HG03103 (cell line): ENCODE data around the gene FUT7.
A peak's percentile ranks its signal among the peaks of the same experiment; 100 is the strongest.

Source experiments
- ATAC-seq: cut with Tn5 transposase; IDR thresholded peaks from one replicate; pipeline ENCODE4 v1.9.1; 2021; ENCODE audit warnings: low read depth; ENCODE audit not compliant: unreplicated experiment

FUT7 gene, protein sequence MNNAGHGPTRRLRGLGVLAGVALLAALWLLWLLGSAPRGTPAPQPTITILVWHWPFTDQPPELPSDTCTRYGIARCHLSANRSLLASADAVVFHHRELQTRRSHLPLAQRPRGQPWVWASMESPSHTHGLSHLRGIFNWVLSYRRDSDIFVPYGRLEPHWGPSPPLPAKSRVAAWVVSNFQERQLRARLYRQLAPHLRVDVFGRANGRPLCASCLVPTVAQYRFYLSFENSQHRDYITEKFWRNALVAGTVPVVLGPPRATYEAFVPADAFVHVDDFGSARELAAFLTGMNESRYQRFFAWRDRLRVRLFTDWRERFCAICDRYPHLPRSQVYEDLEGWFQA

GRCh38 chr9:137031904-137032640 lies at the start of gene FUT7:
TSS of gene FUT7 (minus strand) at chr9:137032088. CDS start at chr9:137031991, 97 bp downstream.
- ATAC-seq: no peak

DNA sequence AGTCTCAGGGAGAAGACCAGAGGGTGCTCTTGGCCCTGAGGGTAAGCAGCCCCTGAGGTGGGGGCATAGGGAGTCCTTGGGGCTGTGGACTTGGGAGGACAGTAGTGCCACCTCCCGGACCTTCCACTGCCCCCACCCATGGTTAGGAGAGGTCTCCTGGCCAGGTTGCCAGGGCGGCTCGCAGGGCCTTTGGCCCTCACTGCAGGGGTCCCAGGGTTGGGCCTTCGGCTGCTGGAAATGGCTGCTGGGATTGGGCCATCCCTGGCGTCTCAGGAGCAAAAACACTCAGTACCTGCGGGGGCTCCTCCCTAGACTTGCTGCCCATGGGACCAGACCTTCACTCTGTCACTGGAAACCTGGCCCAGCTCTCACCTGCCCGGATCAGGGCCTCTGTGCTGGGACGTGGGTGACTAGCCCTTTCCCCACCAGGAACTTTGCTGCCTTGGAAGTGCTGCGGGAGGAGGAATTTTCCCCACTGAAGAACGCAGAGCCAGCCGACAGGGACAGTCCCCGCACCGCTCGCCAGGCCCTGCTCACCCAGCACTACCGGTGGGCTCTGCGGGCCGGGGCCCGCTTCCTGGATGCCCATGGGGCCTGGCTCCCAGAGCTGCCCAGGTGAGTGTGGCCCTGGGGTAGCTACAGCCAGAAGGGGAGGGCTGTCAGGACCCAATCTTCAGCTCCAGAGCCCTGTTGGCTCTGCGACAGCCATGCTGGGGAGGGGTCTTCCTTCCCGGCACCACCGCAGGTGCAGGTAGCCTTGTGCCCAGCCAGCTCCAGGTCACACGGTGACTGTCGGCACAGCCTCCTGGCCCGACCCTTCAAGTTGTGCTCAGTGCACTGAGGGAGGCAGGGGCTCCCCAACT lies 48.6 kb upstream of the FUT7 start:
- no peak for ATAC-seq

- no peak for ATAC-seq
Measured at GRCh38 chr9:137079401-137079787, 47.5 kb upstream of the FUT7 start.

DNA sequence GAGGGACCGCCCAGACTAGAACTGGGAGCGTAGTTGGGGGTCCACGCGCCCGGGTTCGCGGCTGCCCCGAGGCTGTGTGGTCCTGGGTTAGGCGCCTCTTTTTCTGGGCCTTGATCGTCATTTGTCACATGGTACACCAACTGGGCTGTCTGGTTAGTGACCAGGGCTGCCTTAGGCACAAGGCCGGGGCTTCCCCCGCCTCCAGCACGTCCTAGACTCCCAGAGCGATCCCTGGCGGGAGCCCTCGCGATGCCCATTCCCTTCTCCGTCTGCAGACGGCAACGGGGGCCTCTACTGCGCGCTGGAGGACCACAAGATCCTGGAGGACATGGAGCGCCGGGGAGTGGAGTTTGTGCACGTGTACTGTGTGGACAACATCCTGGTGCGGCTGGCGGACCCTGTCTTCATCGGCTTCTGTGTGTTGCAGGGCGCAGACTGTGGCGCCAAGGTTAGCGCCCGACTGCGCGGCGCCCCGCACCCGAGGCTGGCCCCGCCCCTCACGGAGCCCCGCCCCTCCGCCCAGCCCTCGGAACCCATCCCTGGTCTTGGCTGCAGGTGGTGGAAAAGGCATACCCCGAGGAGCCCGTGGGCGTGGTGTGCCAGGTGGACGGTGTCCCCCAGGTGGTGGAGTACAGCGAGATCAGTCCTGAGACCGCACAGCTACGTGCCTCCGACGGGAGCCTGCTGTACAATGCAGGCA lies 47.0 kb upstream of the FUT7 start:
- ATAC-seq: no peak

DNA sequence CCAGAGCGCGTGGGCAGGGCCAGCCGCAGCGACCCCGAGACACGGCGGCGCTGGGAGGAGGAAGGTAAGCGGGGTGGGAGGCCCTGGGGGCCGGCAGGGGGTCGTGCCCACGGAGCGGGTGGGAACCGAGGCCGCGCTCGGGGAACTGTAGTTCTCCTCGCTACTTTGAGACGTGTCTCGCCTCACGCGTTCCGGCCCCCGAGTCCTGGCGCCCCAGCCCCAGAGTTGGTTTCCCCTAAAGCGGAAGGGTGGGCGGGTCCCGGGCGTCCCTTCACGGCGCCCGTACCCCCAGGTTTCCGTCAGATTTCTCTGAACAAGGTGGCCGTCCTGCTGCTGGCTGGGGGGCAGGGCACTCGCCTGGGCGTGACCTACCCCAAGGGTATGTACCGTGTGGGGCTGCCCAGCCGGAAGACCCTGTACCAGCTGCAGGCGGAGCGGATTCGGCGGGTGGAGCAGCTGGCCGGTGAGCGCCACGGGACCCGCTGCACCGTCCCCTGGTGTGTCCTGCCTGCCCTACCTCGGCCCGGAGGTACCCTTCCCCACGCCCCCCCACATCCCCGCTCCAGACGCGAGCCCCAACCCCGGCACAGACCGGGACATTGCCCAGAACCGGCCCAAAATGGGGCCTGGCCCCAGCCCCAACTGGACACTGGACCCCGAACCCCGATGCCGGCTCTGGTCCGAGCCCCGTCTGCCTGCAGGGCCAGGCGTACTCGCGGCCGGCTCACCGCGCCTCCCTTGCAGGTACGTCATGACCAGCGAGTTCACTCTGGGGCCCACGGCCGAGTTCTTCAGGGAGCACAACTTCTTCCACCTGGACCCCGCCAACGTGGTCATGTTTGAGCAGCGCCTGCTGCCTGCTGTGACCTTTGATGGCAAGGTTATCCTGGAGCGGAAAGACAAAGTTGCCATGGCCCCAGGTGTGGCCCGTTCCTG lies 46.1 kb upstream of the FUT7 start:
- no peak for ATAC-seq

DNA sequence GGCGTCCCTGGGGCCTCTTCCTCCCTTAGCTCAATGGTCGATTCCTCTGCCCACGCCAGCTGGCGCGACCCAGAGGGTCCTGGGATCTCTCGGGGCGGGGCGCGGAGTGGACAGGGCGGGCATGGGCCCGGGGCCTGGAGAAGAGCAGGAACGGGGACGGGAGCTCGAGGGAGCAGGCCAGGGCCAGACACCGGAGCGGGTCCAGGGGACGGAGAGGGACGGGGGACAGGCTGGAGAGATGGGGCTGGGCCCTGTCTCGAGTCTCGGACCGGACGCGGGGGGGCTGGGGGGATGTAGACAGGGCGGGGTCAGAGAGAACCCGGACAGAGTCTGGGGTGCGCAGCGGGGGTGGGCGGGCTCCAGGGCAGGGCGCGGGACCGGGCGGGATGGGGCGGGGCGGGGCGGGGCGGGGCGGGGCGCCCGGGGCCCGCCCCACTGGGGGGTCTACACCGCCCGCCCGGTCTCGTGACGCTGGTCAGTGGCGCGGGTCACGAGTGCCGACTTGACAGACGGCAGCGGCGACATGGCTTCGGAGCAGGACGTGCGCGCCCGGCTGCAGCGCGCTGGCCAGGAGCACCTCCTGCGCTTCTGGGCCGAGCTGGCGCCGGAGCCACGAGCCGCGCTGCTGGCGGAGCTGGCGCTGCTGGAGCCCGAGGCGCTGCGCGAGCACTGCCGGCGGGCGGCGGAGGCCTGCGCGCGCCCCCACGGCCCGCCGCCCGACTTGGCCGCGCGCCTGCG lies 45.3 kb upstream of the FUT7 start, which contains the start of gene UAP1L1:
UAP1L1 (plus strand) TSS at position 508 of the 738 bp plus-strand sequence; CDS start at position 524, 16 bp downstream.
- ATAC-seq: no peak

DNA sequence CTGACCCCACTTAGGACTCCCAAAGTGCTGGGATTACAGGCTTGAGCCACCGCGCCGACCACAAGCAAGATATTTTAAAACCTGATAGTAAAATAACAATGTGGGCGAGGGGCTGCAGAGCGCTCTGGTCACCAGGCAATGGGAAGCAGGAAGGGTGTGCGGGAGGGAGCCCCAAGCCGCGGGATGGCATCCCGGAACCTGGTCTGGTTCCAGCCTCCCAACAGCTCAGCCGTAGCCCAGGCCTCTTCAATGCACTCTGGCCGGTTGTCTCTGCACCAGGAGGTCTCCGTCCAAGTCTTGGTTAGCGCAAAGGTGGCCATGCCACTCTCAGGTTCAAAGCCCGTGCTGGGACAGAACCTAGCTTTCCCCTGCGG lies 44.7 kb upstream of the FUT7 start:
- ATAC-seq: no peak

DNA sequence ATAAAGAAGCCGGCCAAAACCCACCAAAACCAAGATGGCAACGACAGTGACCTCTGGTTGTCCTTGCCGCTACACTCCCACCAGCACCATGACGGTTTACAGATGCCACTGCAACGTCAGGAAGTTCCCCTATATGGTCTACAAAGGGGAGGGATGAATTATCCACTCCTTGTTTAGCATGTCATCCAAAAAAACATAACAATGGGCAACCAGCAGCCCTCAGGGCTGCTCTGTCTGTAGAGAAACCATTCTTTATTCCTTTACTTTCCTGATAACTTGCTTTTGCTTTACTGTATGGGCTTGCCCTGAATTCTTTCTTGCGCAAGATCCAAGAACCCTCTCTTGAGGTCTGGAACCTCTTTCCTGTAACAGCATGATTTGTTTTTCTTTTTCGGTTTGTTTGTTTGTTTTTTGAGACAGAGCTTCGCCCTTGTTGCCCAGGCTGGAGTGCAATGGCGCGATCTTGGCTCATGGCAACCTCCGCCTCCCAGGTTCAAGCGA lies 43.4 kb upstream of the FUT7 start:
- no peak for ATAC-seq

DNA sequence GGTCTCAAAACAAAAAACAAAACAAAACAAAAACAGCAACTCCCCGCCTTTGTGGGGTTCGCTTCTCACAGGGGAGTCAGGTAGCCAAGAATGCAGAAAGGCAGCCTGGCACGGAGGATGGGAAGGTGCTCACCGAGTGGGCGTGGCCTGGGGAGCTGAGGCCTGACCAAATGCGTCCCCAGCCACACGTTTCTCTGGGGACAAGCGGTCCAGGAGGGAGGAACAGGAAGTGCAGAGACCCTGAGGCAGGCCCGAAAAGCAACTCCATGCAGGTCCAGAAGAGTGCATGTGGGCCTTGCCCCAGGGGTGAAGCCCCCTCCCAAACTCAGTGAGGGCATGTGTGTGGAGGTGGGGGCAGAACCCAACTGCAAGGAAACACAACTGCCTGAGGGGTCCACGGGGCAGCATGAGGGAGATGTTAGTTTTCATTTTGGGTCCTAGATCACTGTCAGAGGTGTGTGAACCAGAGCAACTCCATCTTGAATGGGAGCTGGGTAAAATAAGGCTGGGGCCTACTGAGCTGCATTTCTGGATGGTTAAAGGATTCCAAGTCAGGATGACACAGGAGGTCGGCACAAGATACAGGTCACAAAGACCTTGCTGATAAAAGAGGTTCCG lies 42.9 kb upstream of the FUT7 start:
- ATAC-seq: no peak

DNA sequence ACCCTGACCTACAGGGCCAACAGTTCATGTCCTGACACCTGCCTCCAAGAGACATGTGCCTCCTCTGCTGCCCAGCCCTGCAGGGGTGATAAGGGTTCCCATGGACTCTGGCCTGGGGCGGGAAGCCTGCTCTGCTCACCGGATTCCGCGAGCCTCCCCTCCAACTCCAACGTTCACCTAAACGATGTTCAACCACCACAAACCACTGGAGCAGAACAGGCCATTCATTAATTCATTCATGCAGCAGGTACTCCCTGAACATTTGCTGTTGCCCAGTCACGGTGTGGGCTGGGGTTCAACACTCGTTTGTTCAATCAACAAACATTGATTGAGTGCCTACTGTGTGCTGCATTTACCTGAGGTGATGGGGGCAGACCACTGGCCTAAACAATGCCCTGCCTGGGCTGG lies 42.1 kb upstream of the FUT7 start:
- ATAC-seq: no peak

- ATAC-seq: no peak
Measured at GRCh38 chr9:137071282-137071681, 39.4 kb upstream of the FUT7 start.

DNA sequence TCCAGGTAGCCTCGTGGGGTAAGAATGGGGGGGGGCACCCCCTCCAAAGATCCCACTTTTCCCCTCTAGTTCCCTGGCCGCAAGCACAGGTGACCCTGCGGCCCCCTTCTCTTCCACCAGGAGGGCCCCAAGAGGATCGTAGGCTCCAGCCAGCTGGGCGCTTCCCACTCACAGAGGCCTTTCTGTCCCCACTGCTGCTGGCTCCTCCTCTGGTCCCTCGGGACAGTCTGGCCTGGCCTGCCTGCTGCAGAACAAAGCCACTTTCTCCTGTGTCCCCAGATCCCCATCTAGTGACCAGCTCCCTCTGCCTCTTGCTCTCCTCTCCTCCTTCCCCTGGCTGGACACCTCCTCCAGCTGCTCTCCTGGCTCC lies 39.0 kb upstream of the FUT7 start:
- no peak for ATAC-seq

GRCh38 chr9:137070201-137070905 lies 38.5 kb upstream of the FUT7 start, which contains the start of gene SAPCD2:
TSS of gene SAPCD2 (minus strand) at chr9:137070557. CDS start at chr9:137070460, 97 bp downstream.
- peak; percentile 67 for ATAC-seq

DNA sequence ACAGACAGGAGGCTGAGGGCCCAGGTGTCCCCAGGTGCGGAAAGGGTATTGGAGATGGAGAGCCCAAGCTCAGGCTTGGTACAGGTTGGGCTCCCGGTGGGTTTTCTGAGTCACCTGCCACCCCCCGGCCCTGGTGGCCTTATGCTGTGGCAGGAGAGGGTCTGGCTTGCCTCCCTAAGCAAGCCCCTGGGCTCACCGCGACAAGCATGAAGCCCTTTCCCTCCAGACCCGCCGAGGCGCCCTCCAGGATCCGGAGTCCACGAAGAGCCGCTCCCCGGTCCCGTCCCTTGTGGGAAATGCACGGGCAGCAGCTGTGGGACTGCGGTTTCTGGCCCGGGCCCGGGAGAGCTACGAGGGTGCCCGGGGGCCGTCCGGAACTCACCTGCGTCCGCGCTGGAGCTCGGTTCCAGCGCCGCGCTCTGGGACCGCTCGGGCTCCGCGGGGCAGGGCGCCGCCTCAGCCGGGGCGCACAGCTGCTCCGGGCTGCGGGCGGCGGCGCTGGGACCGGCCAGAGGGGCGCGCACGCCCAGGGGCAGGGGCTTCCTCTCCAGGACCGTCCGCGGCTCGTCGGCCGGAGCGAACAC lies 37.7 kb upstream of the FUT7 start:
- ATAC-seq: peak; percentile 12

DNA sequence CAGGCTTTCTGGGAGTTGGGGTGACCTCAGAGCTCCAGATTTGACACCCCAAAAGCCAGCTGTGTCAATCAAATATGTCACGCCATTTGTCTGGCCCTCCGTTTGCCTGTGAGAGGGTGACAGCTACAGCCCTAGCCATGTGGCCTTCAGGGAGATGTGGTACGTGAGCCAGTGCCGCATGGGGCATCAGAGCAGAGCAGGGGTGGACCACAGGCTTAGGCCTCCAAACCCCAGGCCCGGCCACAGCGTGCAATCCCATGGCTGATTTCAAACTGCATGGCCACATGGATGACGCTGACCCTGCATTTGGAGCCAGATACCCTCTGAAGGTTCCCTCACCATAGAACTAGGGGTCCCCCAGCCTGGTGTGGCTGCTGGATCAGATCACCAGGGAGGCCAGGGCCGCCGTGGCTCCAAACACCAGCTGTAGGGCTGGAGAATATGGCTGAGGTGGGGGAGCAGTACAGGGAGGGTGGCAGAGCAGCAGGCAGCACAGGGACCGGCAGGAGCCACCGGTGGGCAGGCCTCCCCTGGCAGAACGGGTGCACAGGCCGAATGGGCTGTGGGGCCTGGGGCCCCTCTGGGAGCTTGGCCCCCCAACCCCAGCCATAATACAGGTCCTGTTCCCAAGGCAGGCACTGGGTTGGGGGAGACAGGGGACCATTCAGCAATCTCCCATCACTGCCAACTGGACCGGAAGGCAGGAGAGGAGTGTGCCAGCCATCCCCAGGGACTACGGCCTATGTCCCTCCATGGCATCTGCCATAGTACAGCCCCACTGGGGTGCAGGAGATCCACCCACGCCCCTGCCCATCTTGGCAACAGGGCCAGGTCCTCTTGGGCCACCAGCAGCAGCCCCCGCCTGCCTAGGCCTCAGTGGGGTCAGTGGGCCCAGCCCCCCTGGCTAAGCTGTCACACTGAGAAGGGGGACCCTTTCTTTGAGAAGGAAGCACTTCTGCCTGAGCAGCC lies 36.9 kb upstream of the FUT7 start:
- no peak for ATAC-seq
